ENCODE results near the gene MCRIP1. TPM values are rescaled to one million over a fixed set of nuclear protein-coding genes. Genes with fewer than 3 reads are reported as not detected.

Gene MCRIP1
- total RNA-seq, 1 experiment from 2014 or later: 38.5 TPM

DNA sequence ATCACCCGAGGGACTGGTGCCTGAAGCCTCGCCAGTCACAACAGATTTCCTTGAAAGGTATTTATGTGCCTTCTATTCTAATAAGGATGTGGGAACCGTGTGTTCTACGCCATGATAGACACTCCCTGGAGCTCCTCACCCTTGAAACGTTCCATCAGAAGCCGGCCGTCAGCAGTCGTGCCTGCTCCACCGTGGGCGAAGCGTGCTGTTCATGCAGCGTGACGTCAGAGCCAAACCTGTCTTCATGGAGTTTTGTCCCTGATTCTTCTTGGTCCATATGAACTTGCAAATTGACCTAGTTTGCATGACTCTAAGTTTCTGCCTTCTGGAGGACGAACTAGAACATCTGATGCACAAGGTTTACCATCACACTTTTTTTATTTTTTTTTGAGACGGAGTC lies 6.2 kb upstream of the MCRIP1 start:
- TF ChIP-seq, protein P1, sequence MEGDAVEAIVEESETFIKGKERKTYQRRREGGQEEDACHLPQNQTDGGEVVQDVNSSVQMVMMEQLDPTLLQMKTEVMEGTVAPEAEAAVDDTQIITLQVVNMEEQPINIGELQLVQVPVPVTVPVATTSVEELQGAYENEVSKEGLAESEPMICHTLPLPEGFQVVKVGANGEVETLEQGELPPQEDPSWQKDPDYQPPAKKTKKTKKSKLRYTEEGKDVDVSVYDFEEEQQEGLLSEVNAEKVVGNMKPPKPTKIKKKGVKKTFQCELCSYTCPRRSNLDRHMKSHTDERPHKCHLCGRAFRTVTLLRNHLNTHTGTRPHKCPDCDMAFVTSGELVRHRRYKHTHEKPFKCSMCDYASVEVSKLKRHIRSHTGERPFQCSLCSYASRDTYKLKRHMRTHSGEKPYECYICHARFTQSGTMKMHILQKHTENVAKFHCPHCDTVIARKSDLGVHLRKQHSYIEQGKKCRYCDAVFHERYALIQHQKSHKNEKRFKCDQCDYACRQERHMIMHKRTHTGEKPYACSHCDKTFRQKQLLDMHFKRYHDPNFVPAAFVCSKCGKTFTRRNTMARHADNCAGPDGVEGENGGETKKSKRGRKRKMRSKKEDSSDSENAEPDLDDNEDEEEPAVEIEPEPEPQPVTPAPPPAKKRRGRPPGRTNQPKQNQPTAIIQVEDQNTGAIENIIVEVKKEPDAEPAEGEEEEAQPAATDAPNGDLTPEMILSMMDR (IDR thresholded peaks at IDR 0.05; ENCODE audit: unreplicated experiment): no peak
- H3K27ac Mint-ChIP-seq (ENCODE audit: unreplicated experiment): no peak overlapping the region
- DNase-seq: no peak
- H3K4me3 Mint-ChIP-seq (ENCODE audit: low read depth, unreplicated experiment): no peak overlapping the region
- BruUV-seq (replicated peaks): no TSS peak
- intact Hi-C loops (cut with micrococcal nuclease; ENCODE audit: unreplicated experiment): no loop called here
- CTCF ChIA-PET: no interaction called here
- no peaks in the 10 kb centered on the region for H3K27me3 Mint-ChIP-seq (ENCODE audit: unreplicated experiment)
- peaks cover 40% of the 10 kb centered on the region for H3K36me3 Mint-ChIP-seq (ENCODE audit: insufficient read depth, unreplicated experiment)
- no peaks in the 10 kb centered on the region for H3K4me1 Mint-ChIP-seq (ENCODE audit: low read depth, unreplicated experiment)
- no peaks in the 10 kb centered on the region for H3K9me3 Mint-ChIP-seq (ENCODE audit: low read depth, unreplicated experiment)

DNA sequence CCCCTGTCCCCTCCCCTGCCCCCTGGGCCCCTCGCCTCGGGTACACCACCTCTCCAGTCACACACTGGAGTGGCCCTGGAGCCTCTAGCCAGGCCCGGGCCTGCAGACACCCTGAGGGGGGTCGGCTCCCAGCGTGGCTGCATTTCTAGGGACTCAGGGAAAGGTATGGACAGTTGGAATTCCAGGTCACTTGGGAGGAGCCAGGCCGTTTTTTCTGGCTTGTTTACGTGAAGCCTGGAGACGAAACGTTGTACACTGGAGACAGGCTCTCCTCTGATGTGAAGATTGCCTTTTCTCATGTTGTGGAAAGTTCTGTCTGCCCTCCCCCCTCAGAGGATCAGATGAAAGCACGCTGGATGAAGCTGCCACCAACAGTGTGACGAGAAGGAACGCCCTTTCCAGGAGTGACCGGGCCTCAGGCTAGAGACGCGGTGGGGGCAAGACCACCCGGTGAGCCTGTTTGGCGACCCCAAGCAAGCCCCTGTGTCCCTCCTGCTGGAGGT lies 5.7 kb upstream of the MCRIP1 start:
- TF ChIP-seq, protein P1 (IDR thresholded peaks at IDR 0.05; ENCODE audit: unreplicated experiment): no peak
- Mint-ChIP-seq H3K27me3 (ENCODE audit: unreplicated experiment) (no peaks in the 10 kb centered on the region), H3K36me3 (ENCODE audit: insufficient read depth, unreplicated experiment) (peaks cover 38% of the 10 kb centered on the region), H3K4me3 (ENCODE audit: low read depth, unreplicated experiment) (no peak overlapping the region), H3K27ac (ENCODE audit: unreplicated experiment) (no peak overlapping the region), H3K9me3 (ENCODE audit: low read depth, unreplicated experiment) (no peaks in the 10 kb centered on the region), H3K4me1 (ENCODE audit: low read depth, unreplicated experiment) (no peaks in the 10 kb centered on the region)
- BruUV-seq (replicated peaks): no TSS peak
- CTCF ChIA-PET: no interaction called here
- intact Hi-C loops (cut with micrococcal nuclease; ENCODE audit: unreplicated experiment): no loop called here
- no peak for DNase-seq

DNA sequence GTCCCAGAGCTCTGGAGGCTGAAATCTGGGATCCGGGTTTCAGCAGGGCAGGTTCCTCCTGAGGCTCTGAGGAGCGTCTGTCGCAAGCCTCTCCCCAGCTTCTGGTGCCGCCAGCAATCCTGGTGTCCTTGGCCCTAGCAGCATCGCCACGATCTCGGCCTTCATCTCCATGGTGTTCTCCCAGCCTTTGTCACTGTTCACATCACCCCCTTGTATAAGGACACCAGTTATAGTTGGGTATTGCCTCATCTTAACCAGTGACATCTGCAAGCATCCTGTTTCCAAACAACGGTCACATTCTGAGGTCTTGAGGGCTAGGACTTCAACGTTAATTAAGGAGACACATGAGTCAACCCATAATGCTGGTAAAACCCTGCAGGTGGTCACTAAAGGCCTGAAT lies 4.5 kb upstream of the MCRIP1 start:
- BruUV-seq (replicated peaks): no TSS peak
- H3K36me3 Mint-ChIP-seq (ENCODE audit: insufficient read depth, unreplicated experiment): peaks cover 38% of the 10 kb centered on the region
- H3K4me1 Mint-ChIP-seq (ENCODE audit: low read depth, unreplicated experiment): peaks cover under 1% of the 10 kb centered on the region
- H3K4me3 Mint-ChIP-seq (ENCODE audit: low read depth, unreplicated experiment): no peak overlapping the region
- no peak overlapping the region for H3K27ac Mint-ChIP-seq (ENCODE audit: unreplicated experiment)
- intact Hi-C loops (cut with micrococcal nuclease; ENCODE audit: unreplicated experiment): no loop called here
- H3K27me3 Mint-ChIP-seq (ENCODE audit: unreplicated experiment): no peaks in the 10 kb centered on the region
- H3K9me3 Mint-ChIP-seq (ENCODE audit: low read depth, unreplicated experiment): no peaks in the 10 kb centered on the region
- no peak for DNase-seq
- CTCF ChIA-PET: no interaction called here
- TF ChIP-seq, protein P1 (IDR thresholded peaks at IDR 0.05; ENCODE audit: unreplicated experiment): no peak

DNA sequence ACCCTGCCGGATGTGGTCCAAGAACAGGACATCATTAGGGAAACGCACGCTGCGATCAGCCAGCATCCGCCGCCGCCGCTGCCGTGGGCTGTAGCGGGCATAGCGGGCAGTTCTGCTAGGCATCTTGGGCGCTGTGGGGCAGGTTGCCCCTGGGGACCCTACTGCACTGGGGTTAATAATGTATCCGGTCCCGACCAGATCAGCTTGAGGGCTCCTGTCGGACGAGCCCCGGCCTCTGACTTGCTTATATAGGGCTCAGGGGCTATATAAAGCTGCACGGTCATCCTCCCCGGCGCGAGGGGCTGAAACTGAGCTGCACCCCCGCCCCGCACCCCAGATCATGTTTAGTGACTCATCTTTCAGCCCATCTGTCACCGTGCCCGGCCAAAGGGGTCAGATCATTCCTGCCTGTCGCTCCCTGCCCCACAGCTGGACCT lies 1.8 kb upstream of the MCRIP1 start, which contains the start of gene PPP1R27:
Gene PPP1R27 (minus strand): TSS at position 220 of the 437 bp plus-strand sequence. CDS start 97 bp downstream, at position 123.
- intact Hi-C loops (cut with micrococcal nuclease; ENCODE audit: unreplicated experiment): no loop called here
- peaks cover 46% of the 10 kb centered on the region for H3K36me3 Mint-ChIP-seq (ENCODE audit: insufficient read depth, unreplicated experiment)
- DNase-seq: no peak
- TF ChIP-seq, protein P1 (IDR thresholded peaks at IDR 0.05; ENCODE audit: unreplicated experiment): no peak
- H3K9me3 Mint-ChIP-seq (ENCODE audit: low read depth, unreplicated experiment): no peaks in the 10 kb centered on the region
- H3K27ac Mint-ChIP-seq (ENCODE audit: unreplicated experiment): peak within 1 kb of the TSS; percentile 58
- CTCF ChIA-PET: no interaction called here
- peak within 1 kb of the TSS; percentile 79 for H3K4me3 Mint-ChIP-seq (ENCODE audit: low read depth, unreplicated experiment)
- peaks cover 10% of the 10 kb centered on the region for H3K4me1 Mint-ChIP-seq (ENCODE audit: low read depth, unreplicated experiment)
- no TSS peak for BruUV-seq (replicated peaks)
- H3K27me3 Mint-ChIP-seq (ENCODE audit: unreplicated experiment): no peaks in the 10 kb centered on the region
